ENCODE measurements around the gene KRT15. TPM values are rescaled to one million over a fixed set of nuclear protein-coding genes. Genes with fewer than 3 reads are reported as not detected.
A peak's percentile ranks its signal among the peaks of the same experiment; 100 is the strongest.

KRT15 gene
- total and polyA plus RNA-seq, 9 of the 15 experiments (the other 6 are each of a cell fraction or from before 2014, with no cell fraction given): 0.28 to 4.4 (median 0.56) TPM

DNA sequence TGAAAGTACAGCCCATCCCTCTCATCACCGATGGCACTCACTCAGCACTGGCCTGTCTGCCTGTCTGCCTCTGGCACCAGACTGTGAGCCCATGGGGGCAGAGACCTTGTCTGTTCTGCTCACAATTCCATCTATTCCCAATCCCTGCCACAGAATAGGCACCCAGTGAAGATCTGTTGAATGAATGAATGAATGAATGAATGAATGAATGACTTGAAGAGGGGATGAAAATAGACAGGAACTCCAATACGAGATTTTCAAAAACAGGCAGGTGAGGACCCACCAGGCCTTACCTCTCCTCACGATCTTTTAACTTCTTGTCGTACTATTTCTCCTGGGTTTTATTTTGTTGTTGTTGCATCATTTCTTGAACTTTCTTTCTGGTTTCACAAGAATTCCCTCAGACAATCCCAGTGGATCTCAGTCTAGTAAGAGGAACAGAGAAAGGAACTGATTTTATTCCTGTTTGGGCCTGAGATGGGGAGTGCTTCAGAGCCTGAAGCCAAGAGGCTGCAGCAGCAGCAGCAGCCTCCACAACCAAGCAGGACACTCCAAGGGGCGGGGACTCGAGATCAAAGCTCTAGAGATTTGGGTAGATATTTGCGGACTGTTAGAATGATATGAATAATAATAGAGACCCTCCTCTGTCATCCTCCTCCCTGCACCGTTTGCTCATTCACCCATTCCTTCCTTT lies 35.4 kb upstream of the KRT15 start:
- WGBS (ENCODE audit: insufficient coverage, low coverage, missing lambda C conversion rate): 12% methylated on average over 8 of the region's 8 CpGs
- in situ Hi-C loops (cut with MboI) (loop anchor here (5.0 kb wide), 1 partner anchor 88 kb away; no protein-coding TSS in a partner anchor), intact Hi-C loops (cut with micrococcal nuclease) (no loop called here)
- ChIA-PET CTCF (ENCODE audit: low intra/inter-chr PET ratio) (interaction anchor here (1.4 kb wide), 1 partner anchor 107 kb away, joined by 3 read pairs; no protein-coding TSS in a partner anchor), POLR2A (interaction anchor here (0.8 kb wide), 1 partner anchor 135 kb away, joined by 3 read pairs; the partner anchor contains the start of gene EIF1)
- Histone ChIP-seq H2AFZ (ENCODE audit: low read depth, low read length) (no peak overlapping the region), H3K27me3 (ENCODE audit: control insufficient read depth in 2 of 2, insufficient read depth in 2 of 2, low read length in 2 of 2) (peaks cover 21 to 25% of the 10 kb centered on the region in 2 experiments), H3K79me2 (ENCODE audit: control insufficient read depth, insufficient read depth, low read length) (no peaks in the 10 kb centered on the region), H3K9me3 (replicated peaks; ENCODE audit: control insufficient read depth, insufficient read depth, low read depth, low read length) (no peaks in the 10 kb centered on the region), H3K4me3 (no peak overlapping the region), H3K4me1 (replicated peaks in 1 of 2; ENCODE audit: control insufficient read depth in 2 of 2, insufficient read depth in 2 of 2, low read length in 2 of 2) (peaks cover 9 to 13% of the 10 kb centered on the region in 2 experiments; a peak in 4 of 5 replicates), H3K9ac (ENCODE audit: insufficient read depth in 1 of 2, low read depth in 2 of 2, low read length in 2 of 2) (no peak overlapping the region), H3K27ac (ENCODE audit: extremely low read depth, low read depth, low read length) (no peak overlapping the region), H3K9me1 (ENCODE audit: control insufficient read depth, insufficient read depth, low read length) (no peaks in the 10 kb centered on the region), H3K4me2 (ENCODE audit: insufficient read depth, low read length) (no peak overlapping the region), H4K20me1 (replicated peaks; ENCODE audit: control insufficient read depth, insufficient read depth, low read length) (no peaks in the 10 kb centered on the region), H3K36me3 (ENCODE audit: control insufficient read depth, insufficient read depth, low read length) (no peaks in the 10 kb centered on the region)
- no peak for ATAC-seq
- no peak for DNase-seq (ENCODE audit: extremely low read depth in 1 of 4, low spot score in 3 of 4)
- BruUV-seq (replicated peaks): no TSS peak
- FAIRE-seq: no peak
- no peak for TF ChIP-seq CEBPG (CRISPR knock-in tag; IDR thresholded peaks at IDR 0.05)
- peak; percentile 15 to 41; a peak in 1 of 4 replicates for TF ChIP-seq CEBPG (tag; conservative IDR thresholded peaks at IDR 0.05 in 1 of 2, IDR thresholded peaks at IDR 0.05 in 1 of 2)
- TF ChIP-seq COPS2 (conservative IDR thresholded peaks at IDR 0.05): no peak
- TF ChIP-seq CCAR2 (IDR thresholded peaks at IDR 0.05; ENCODE audit: low read depth, low read length): no peak
- no peak for TF ChIP-seq TEAD4 (IDR thresholded peaks at IDR 0.05; ENCODE audit: low read length)
- TF ChIP-seq TEAD4 (CRISPR knock-in tag; IDR thresholded peaks at IDR 0.05; ENCODE audit: borderline replicate concordance): no peak
- no peak for TF ChIP-seq GATAD2A (IDR thresholded peaks at IDR 0.05)
- no peak for TF ChIP-seq HDAC3 (IDR thresholded peaks at IDR 0.05; ENCODE audit: borderline replicate concordance, partially characterized antibody)
- no peak for TF ChIP-seq ZNF586 (CRISPR knock-in tag; conservative IDR thresholded peaks at IDR 0.05)
- no peak for TF ChIP-seq CBX8 (IDR thresholded peaks at IDR 0.05; ENCODE audit: borderline replicate concordance, extremely low read depth, low read depth, low read length, poor library complexity, severe bottlenecking)
- TF ChIP-seq, protein P1, sequence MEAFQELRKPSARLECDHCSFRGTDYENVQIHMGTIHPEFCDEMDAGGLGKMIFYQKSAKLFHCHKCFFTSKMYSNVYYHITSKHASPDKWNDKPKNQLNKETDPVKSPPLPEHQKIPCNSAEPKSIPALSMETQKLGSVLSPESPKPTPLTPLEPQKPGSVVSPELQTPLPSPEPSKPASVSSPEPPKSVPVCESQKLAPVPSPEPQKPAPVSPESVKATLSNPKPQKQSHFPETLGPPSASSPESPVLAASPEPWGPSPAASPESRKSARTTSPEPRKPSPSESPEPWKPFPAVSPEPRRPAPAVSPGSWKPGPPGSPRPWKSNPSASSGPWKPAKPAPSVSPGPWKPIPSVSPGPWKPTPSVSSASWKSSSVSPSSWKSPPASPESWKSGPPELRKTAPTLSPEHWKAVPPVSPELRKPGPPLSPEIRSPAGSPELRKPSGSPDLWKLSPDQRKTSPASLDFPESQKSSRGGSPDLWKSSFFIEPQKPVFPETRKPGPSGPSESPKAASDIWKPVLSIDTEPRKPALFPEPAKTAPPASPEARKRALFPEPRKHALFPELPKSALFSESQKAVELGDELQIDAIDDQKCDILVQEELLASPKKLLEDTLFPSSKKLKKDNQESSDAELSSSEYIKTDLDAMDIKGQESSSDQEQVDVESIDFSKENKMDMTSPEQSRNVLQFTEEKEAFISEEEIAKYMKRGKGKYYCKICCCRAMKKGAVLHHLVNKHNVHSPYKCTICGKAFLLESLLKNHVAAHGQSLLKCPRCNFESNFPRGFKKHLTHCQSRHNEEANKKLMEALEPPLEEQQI (IDR thresholded peaks at IDR 0.05): no peak
- TF ChIP-seq NR1H2 (CRISPR knock-in tag; IDR thresholded peaks at IDR 0.05): no peak
